CD4-positive, alpha-beta T cell treated with Interleukin-15 for 1 hour (primary cell): ENCODE measurements around the gene MMUT.
"Not testable (repeated sequence)": the region's sequence is repeated elsewhere in the genome, so short reads cannot be mapped to it uniquely, and the experiment has no call there.

Experiments used
- DNase-seq: peaks from one replicate; pipeline ENCODE4 v3.0.0-alpha.2; 2020

MMUT gene

GRCh38 chr6:49416195-49416594 is 46.9 kb downstream of the MMUT start:
- DNase-seq, result no peak

GRCh38 chr6:49415358-49415757 is 47.7 kb downstream of the MMUT start:
- DNase-seq, result no peak

GRCh38 chr6:49410564-49410963 is 52.5 kb downstream of the MMUT start:
- DNase-seq, result no peak

GRCh38 chr6:49409951-49410542 is 53.0 kb downstream of the MMUT start:
- DNase-seq, result peak; percentile 19

- no peak for DNase-seq
These were observed 56.6 kb downstream of the MMUT start for GRCh38 chr6:49406250-49406970.

GRCh38 chr6:49401063-49401462 is 62.0 kb downstream of the MMUT start:
- no peak for DNase-seq

GRCh38 chr6:49386667-49387508 is 76.2 kb downstream of the MMUT start:
- DNase-seq, result not testable (repeated sequence)

GRCh38 chr6:49384904-49385303 is 78.1 kb downstream of the MMUT start:
- DNase-seq, result no peak
